Panc1 (cell line): ENCODE results near the gene IDUA.

Source experiments
- POLR2AphosphoS5 ChIP-seq: IDR thresholded peaks from 2 replicates; pipeline ENCODE4 v1.6.1; 2012; ENCODE audit warnings: mild to moderate bottlenecking, low read depth, low read length, moderate library complexity
- SIN3A ChIP-seq: IDR thresholded peaks from 2 replicates; pipeline ENCODE4 v1.6.1; 2012; ENCODE audit warnings: low read depth, mild to moderate bottlenecking, low read length, moderate library complexity, borderline replicate concordance; ENCODE audit not compliant: insufficient read depth
- TF ChIP-seq, protein P1 (sequence below): fragments of 450-650 bp; IDR thresholded peaks from 2 replicates; pipeline ENCODE4 v1.5.1; 2017; ENCODE audit warnings: mild to moderate bottlenecking

DNA sequence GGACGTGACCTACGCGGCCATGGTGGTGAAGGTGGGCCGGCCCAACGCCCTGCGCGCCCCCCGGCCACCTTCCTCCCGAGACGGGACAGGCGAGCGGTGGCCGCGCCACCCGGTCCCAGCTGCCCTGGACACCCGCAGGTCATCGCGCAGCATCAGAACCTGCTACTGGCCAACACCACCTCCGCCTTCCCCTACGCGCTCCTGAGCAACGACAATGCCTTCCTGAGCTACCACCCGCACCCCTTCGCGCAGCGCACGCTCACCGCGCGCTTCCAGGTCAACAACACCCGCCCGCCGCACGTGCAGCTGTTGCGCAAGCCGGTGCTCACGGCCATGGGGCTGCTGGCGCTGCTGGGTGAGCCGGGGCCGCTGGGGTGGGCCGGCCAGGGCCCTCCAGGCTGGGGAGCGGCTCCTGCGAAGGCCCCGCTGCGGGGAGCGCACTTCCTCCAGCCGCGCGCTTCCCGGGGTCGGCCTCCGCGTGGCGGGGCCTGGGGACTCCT is 15.3 kb downstream of the IDUA start:
- TF ChIP-seq, protein P1, sequence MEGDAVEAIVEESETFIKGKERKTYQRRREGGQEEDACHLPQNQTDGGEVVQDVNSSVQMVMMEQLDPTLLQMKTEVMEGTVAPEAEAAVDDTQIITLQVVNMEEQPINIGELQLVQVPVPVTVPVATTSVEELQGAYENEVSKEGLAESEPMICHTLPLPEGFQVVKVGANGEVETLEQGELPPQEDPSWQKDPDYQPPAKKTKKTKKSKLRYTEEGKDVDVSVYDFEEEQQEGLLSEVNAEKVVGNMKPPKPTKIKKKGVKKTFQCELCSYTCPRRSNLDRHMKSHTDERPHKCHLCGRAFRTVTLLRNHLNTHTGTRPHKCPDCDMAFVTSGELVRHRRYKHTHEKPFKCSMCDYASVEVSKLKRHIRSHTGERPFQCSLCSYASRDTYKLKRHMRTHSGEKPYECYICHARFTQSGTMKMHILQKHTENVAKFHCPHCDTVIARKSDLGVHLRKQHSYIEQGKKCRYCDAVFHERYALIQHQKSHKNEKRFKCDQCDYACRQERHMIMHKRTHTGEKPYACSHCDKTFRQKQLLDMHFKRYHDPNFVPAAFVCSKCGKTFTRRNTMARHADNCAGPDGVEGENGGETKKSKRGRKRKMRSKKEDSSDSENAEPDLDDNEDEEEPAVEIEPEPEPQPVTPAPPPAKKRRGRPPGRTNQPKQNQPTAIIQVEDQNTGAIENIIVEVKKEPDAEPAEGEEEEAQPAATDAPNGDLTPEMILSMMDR, result no peak
- TF ChIP-seq POLR2AphosphoS5, result no peak
- no peak for TF ChIP-seq SIN3A
